Naive B cell (primary cell): Measurements from ENCODE around the gene PKDCC. TPM values are rescaled to one million over a fixed set of nuclear protein-coding genes. Genes with fewer than 3 reads are reported as not detected.

Source experiments
- ATAC-seq, 2 donors: fragments of 150-1000 bp; cut with Tn5 transposase; 2 replicates each; pipeline ENCODE4 v1.10.0; 2021; ENCODE audit warnings: low read depth in 2 of 2, mild to moderate bottlenecking in 2 of 2, moderate library complexity in 2 of 2
- DNase-seq: peaks from one replicate; pipeline ENCODE4 v3.0.0; 2022
- H3K27ac Mint-ChIP-seq, 6 donors: one replicate each; pipeline ENCODE4 v1.8.0; 2020 to 2022; ENCODE audit warnings: mild to moderate bottlenecking in 6 of 6, mixed read lengths in 6 of 6, moderate library complexity in 5 of 6, inconsistent platforms in 2 of 6
- H3K27me3 Mint-ChIP-seq, 3 donors: one replicate each; pipeline ENCODE4 v1.8.0; 2021 to 2022; ENCODE audit warnings: mixed read lengths in 3 of 3, mild to moderate bottlenecking in 1 of 3
- H3K36me3 Mint-ChIP-seq, 2 donors: one replicate each; pipeline ENCODE4 v1.8.0; 2020 to 2022; ENCODE audit warnings: mixed read lengths in 2 of 2, inconsistent platforms in 1 of 2, mild to moderate bottlenecking in 1 of 2
- H3K4me1 Mint-ChIP-seq, 3 donors: one replicate each; pipeline ENCODE4 v1.8.0; 2020 to 2022; ENCODE audit warnings: mixed read lengths in 3 of 3, inconsistent platforms in 1 of 3, mild to moderate bottlenecking in 1 of 3, moderate library complexity in 1 of 3
- H3K4me3 Mint-ChIP-seq, 8 donors: one replicate each; pipeline ENCODE4 v1.8.0; 2020 to 2022; ENCODE audit warnings: mild to moderate bottlenecking in 8 of 8, mixed read lengths in 8 of 8, moderate library complexity in 8 of 8, inconsistent platforms in 2 of 8
- H3K9me3 Mint-ChIP-seq, 7 donors: one replicate each; pipeline ENCODE4 v1.8.0; 2020 to 2022; ENCODE audit warnings: mixed read lengths in 7 of 7, mild to moderate bottlenecking in 5 of 7, inconsistent platforms in 2 of 7, moderate library complexity in 1 of 7
- polyA plus RNA-seq, 6 donors: library from polyadenylated mRNA; unstranded; fragments of 300-500 nt; fragmentation: Illumina TruSeq; gene quantifications; one replicate each; pipeline ENCODE4 v1.2.3, GENCODE V29; 2021; ENCODE audit warnings: low read depth in 6 of 6

Gene PKDCC, protein sequence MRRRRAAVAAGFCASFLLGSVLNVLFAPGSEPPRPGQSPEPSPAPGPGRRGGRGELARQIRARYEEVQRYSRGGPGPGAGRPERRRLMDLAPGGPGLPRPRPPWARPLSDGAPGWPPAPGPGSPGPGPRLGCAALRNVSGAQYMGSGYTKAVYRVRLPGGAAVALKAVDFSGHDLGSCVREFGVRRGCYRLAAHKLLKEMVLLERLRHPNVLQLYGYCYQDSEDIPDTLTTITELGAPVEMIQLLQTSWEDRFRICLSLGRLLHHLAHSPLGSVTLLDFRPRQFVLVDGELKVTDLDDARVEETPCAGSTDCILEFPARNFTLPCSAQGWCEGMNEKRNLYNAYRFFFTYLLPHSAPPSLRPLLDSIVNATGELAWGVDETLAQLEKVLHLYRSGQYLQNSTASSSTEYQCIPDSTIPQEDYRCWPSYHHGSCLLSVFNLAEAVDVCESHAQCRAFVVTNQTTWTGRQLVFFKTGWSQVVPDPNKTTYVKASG
- not detected for polyA plus RNA-seq

- H3K27me3 Mint-ChIP-seq = peaks cover 40 to 80% (median 65%) of the 10 kb centered on the region in 3 donors
Observed at GRCh38 chr2:42047488-42048298, at the start of gene PKDCC. Gene PKDCC, plus strand, starts transcription at chr2:42048021. Its CDS starts 179 bp downstream, at chr2:42048200.

DNA sequence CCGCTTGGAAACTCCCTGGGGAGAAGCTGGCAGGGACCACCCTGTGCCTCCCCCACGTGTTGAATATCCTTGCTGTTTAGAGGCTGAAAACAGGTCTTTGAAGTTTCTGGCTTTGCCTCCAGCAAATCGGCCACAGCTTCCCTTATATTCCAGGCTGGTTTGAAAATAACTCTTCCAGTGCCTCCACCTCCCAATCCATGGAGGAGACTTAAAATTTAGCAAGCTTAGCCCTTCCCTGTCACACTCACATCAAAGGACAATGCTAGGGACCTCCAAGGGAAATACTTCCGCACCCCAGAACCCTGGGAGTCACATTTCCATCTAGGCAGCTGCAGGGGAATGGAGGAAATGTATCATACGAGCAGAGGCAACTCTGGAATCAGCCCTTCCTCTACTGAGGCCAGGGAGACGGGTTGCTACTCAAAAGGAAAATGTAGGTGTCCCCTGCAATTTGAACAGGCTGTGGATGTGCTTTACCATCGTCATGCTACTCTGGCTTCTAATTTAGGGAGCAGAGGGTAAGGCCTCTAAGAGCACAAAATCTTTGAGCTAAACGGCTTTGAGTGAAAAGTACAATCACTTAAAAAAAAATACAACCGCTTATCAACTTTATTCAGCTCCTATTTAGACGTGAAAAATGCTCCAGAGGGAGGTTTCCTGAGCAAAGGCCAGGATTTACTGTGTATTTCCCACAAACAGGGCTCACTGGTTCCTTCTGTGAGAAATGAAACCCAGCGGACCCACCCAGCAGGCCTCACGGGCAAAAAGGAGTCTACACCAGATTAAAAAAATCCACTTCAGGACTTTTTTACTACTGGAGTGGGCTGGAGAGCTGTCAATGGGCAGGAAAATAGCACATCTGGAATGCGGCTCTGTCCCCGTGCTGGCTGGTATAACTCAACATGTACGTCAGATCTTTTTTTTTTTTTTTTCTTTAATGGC is 49.4 kb upstream of the PKDCC start:
- Mint-ChIP-seq H3K9me3 (peaks cover 2 to 18% (median 10%) of the 10 kb centered on the region in 7 donors), H3K4me1 (no peaks in the 10 kb centered on the region), H3K4me3 (no peak overlapping the region), H3K27ac (peak overlapping the region in 1 of 6 donors; percentile 59), H3K36me3 (peaks cover 4% of the 10 kb centered on the region in 2 donors), H3K27me3 (peaks cover 3 to 28% (median 12%) of the 10 kb centered on the region in 3 donors)
- ATAC-seq (no peak), DNase-seq (no peak)

More at GRCh38 chr2:42047488-42048298, at the start of gene PKDCC:
- ATAC-seq (peak; percentile 52 to 55), DNase-seq (peak; percentile 18)
- H3K4me1 Mint-ChIP-seq = peaks cover 6 to 11% (median 10%) of the 10 kb centered on the region in 3 donors
- H3K36me3 Mint-ChIP-seq = peaks cover 5 to 6% of the 10 kb centered on the region in 2 donors
- H3K9me3 Mint-ChIP-seq = no peaks in the 10 kb centered on the region
- peak within 1 kb of the TSS in 1 of 6 donors; percentile 47 for H3K27ac Mint-ChIP-seq
- H3K4me3 Mint-ChIP-seq = peak within 1 kb of the TSS; percentile 71 to 88 (median 80)

DNA sequence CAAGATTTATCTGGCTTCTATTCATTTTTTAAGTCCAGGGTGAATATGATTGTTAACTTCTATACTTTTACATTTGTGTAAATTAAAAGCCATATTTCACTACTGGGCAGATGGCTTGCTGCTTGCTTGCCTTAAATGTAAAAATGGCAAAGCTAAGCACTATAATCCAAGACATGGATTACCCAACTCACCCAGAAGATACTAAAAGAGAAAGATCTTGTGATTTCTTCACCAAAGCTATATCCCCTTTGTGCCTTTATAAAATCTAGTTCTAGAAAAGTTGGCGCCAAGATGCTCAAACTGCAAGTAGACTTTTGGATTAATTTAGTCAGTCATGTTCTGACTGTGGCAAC is 48.7 kb upstream of the PKDCC start:
- DNase-seq (no peak), ATAC-seq (no peak)
- peak overlapping the region in 1 of 6 donors; percentile 59 for H3K27ac Mint-ChIP-seq
- H3K27me3 Mint-ChIP-seq = peaks cover 3 to 30% (median 12%) of the 10 kb centered on the region in 3 donors
- peaks cover 7 to 24% (median 17%) of the 10 kb centered on the region in 7 donors for H3K9me3 Mint-ChIP-seq
- H3K4me3 Mint-ChIP-seq = no peak overlapping the region
- H3K4me1 Mint-ChIP-seq = no peaks in the 10 kb centered on the region
- peaks cover 6 to 8% of the 10 kb centered on the region in 2 donors for H3K36me3 Mint-ChIP-seq

DNA sequence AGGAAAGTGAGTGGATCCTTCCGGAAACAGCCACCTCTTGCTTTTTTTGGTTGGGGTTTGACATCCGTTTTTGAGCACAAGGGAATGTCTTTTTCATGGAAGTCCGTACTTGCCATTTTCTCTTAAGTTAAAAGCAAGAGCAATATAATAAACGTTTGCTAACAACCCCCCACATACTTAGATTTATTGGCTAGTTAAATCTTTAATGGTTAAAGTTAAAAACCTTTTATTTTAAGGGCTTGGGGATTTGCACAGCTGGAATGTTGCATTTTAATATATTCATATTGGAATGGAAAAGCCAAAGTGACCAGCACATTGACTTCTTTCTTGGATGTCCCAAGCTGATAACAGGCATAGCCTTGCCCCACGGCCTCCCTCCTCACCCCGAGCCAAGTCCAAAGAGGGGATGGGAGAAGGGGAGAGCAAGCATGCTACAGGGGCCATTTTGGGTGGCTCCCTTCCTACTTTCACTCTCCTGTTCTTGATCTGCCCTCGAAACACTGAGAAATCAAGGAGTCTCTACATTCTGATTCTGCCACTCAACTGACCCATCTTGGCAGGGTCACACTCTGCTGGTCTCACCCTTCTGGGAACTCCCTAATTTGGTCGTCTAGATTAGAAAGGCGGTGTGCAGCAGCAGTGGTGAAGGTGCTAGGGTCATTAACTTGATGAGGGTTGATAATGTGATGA is 48.1 kb upstream of the PKDCC start:
- H3K27ac Mint-ChIP-seq = no peak overlapping the region
- DNase-seq (no peak), ATAC-seq (no peak)
- peaks cover 6 to 8% of the 10 kb centered on the region in 2 donors for H3K36me3 Mint-ChIP-seq
- no peak overlapping the region for H3K4me3 Mint-ChIP-seq
- H3K9me3 Mint-ChIP-seq = peaks cover 9 to 31% (median 21%) of the 10 kb centered on the region in 7 donors
- H3K27me3 Mint-ChIP-seq = peaks cover 3 to 30% (median 12%) of the 10 kb centered on the region in 3 donors
- no peaks in the 10 kb centered on the region for H3K4me1 Mint-ChIP-seq

DNA sequence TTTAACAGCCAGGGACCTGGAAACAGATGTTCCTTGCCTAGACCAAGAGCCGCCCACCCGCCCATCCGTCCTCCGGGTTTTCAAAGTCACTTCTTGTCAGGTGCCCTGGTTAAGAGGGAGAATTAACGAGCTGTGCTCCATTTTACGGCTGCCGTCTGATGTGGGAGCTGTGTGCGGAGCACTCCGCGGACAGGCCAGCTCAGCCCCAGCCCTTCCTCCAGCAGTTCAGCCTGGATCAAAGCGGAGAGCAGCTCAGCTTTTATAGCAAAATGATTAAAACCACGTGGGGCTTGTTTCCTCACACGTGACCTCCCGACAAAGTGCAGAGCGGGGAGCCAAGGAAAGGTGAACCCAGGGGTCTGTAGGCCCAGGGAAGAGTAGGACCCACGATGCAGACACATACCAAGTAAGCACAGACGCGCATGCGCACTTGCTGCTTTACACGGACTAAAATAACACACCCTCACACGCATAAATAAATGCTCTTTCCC is 46.1 kb upstream of the PKDCC start:
- Mint-ChIP-seq H3K4me1 (no peaks in the 10 kb centered on the region), H3K9me3 (peaks cover 10 to 48% (median 31%) of the 10 kb centered on the region in 7 donors), H3K36me3 (peaks cover 6 to 13% of the 10 kb centered on the region in 2 donors), H3K4me3 (no peak overlapping the region), H3K27ac (no peak overlapping the region), H3K27me3 (peaks cover 10 to 29% (median 11%) of the 10 kb centered on the region in 3 donors)
- ATAC-seq (no peak), DNase-seq (no peak)

- H3K36me3 Mint-ChIP-seq = peaks cover 6 to 13% of the 10 kb centered on the region in 2 donors
- no peak overlapping the region for H3K27ac Mint-ChIP-seq
- H3K9me3 Mint-ChIP-seq = peaks cover 10 to 36% (median 30%) of the 10 kb centered on the region in 7 donors
- DNase-seq = no peak
- no peak overlapping the region for H3K4me3 Mint-ChIP-seq
- H3K4me1 Mint-ChIP-seq = peaks cover 0 to 6% (median 4%) of the 10 kb centered on the region in 3 donors
- peaks cover 14 to 18% (median 18%) of the 10 kb centered on the region in 3 donors for H3K27me3 Mint-ChIP-seq
- ATAC-seq = no peak
Observed at GRCh38 chr2:42007551-42007950, 40.3 kb upstream of the PKDCC start.

GRCh38 chr2:42008241-42008921 is 39.4 kb upstream of the PKDCC start:
- peak overlapping the region in 1 of 8 donors; percentile 48 for H3K4me3 Mint-ChIP-seq
- ATAC-seq = no peak

DNA sequence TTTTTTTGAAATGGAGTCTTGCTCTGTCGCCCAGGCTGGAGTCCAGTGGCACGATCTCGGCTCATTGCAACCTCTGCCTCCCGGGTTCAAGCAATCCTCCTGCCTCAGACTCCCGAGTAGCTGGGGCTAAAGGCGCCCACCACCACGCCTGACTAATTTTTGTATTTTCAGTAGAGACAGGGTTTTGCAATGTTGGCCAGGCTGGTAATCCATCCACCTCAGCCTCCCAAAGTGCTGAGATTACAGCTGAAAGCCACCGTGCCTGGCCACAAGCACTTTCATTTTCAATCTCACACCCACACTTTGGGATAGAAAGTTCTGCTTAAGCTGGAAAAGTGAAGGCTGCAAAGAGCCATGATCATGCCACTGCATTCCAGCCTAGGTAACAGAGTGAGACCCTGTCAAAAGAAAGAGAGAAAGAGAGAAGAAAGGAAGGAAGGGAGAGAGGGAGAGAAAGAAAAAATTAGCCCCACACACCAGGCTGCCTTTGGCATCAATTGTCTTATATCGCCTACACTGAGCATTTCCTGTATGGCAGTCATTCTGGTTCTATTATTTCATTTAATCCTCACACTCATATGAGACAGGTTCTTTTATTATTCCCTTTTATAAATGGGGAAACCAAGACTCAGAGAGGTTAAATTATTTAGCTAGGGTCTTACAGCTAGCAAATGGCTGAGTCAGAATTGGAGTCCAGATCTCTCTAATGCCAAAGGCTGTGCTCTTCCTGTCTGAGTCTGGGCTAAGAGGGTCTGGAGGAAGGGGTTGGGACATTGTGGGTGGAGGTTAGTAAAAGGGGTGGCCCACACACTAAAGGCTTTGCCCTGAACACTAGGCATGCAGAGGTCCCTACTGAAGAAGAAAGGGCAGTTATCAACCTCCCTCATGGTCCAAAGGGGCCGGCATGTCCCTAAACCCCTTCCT is 37.9 kb upstream of the PKDCC start:
- Mint-ChIP-seq H3K36me3 (peaks cover 0 to 5% of the 10 kb centered on the region in 2 donors), H3K27ac (peak overlapping the region in 1 of 6 donors; percentile 84), H3K4me3 (peak overlapping the region in 2 of 8 donors; percentile 47 to 53), H3K9me3 (peaks cover 0 to 16% (median 12%) of the 10 kb centered on the region in 7 donors), H3K4me1 (peaks cover 0 to 6% (median 4%) of the 10 kb centered on the region in 3 donors), H3K27me3 (peaks cover 12 to 18% (median 14%) of the 10 kb centered on the region in 3 donors)
- ATAC-seq (no peak), DNase-seq (no peak)

More at GRCh38 chr2:42008241-42008921, 39.4 kb upstream of the PKDCC start:
- Mint-ChIP-seq H3K4me1 (peaks cover 0 to 6% (median 4%) of the 10 kb centered on the region in 3 donors), H3K36me3 (peaks cover 3 to 10% of the 10 kb centered on the region in 2 donors), H3K27ac (no peak overlapping the region), H3K9me3 (peaks cover 6 to 31% (median 26%) of the 10 kb centered on the region in 7 donors), H3K27me3 (peaks cover 14 to 18% (median 14%) of the 10 kb centered on the region in 3 donors)
- DNase-seq = no peak

GRCh38 chr2:42010743-42011298 is 37.0 kb upstream of the PKDCC start:
- peak overlapping the region in 2 of 6 donors; percentile 1 to 28 for H3K27ac Mint-ChIP-seq
- H3K9me3 Mint-ChIP-seq = peaks cover 0 to 8% (median 6%) of the 10 kb centered on the region in 7 donors
- H3K36me3 Mint-ChIP-seq = no peaks in the 10 kb centered on the region
- peaks cover 12 to 18% (median 12%) of the 10 kb centered on the region in 3 donors for H3K27me3 Mint-ChIP-seq
- H3K4me1 Mint-ChIP-seq = peaks cover 0 to 6% (median 4%) of the 10 kb centered on the region in 3 donors
- peak overlapping the region in 1 of 8 donors; percentile 32 for H3K4me3 Mint-ChIP-seq
- ATAC-seq (no peak), DNase-seq (no peak)

DNA sequence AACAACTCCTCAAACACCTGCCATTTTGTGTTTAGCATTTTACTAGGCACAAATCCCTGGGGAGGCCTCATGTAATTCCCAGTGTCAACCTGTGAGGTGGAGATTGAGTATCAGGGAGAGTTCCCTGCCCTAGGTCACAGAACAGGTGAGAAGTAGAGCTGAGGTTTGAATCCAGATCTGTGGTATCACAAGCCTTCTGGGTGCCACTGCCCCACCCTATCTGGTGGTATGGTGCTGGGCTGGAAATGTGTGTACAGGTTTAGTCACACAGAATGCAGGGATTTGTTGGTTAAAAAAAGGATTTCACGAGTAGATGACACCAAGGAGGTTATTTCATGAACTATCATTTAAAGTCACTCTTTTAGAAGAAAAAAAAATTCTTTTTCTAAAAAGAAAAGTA is 35.7 kb upstream of the PKDCC start:
- H3K4me3 Mint-ChIP-seq = peak overlapping the region in 1 of 8 donors; percentile 33
- no peak overlapping the region for H3K27ac Mint-ChIP-seq
- H3K4me1 Mint-ChIP-seq = peaks cover 0 to 6% (median 4%) of the 10 kb centered on the region in 3 donors
- peaks cover 0 to 11% (median 3%) of the 10 kb centered on the region in 7 donors for H3K9me3 Mint-ChIP-seq
- no peak for ATAC-seq
- no peaks in the 10 kb centered on the region for H3K36me3 Mint-ChIP-seq
- H3K27me3 Mint-ChIP-seq = peaks cover 3 to 26% (median 12%) of the 10 kb centered on the region in 3 donors
- no peak for DNase-seq
